Duodenal mucosa (tissue), 2 donors: ENCODE results near the gene CTAG2.
"Not testable (repeated sequence)": the region's sequence is repeated elsewhere in the genome, so short reads cannot be mapped to it uniquely, and the experiment has no call there.

Source experiments
- H3K27ac ChIP-seq: one replicate; pipeline ENCODE4 v1.7.0; 2013; ENCODE audit warnings: low read depth, low read length
- H3K27me3 ChIP-seq, 2 donors: one replicate each; pipeline ENCODE4 v1.7.0; 2013; ENCODE audit warnings: low read length in 2 of 2, control low read depth in 1 of 2; ENCODE audit not compliant: insufficient read depth in 2 of 2, control insufficient read depth in 1 of 2
- H3K36me3 ChIP-seq, 2 donors: one replicate each; pipeline ENCODE4 v1.7.0; 2013; ENCODE audit warnings: low read length in 2 of 2, control low read depth in 1 of 2; ENCODE audit not compliant: insufficient read depth in 2 of 2, control insufficient read depth in 1 of 2
- H3K4me1 ChIP-seq, 2 donors: one replicate each; pipeline ENCODE4 v1.7.0; 2013; ENCODE audit warnings: low read length in 2 of 2, control low read depth in 1 of 2; ENCODE audit not compliant: insufficient read depth in 2 of 2, control insufficient read depth in 1 of 2
- H3K4me3 ChIP-seq, 2 donors: one replicate each; pipeline ENCODE4 v1.7.0; 2013; ENCODE audit warnings: low read length in 2 of 2, low read depth in 1 of 2
- H3K9ac ChIP-seq, 2 donors: one replicate each; pipeline ENCODE4 v1.7.0; 2013; ENCODE audit warnings: low read length in 2 of 2, low read depth in 1 of 2
- H3K9me3 ChIP-seq, 2 donors: one replicate each; pipeline ENCODE4 v1.7.0; 2013; ENCODE audit warnings: low read length in 2 of 2, control low read depth in 1 of 2; ENCODE audit not compliant: control insufficient read depth in 1 of 2

The CTAG2 gene

DNA sequence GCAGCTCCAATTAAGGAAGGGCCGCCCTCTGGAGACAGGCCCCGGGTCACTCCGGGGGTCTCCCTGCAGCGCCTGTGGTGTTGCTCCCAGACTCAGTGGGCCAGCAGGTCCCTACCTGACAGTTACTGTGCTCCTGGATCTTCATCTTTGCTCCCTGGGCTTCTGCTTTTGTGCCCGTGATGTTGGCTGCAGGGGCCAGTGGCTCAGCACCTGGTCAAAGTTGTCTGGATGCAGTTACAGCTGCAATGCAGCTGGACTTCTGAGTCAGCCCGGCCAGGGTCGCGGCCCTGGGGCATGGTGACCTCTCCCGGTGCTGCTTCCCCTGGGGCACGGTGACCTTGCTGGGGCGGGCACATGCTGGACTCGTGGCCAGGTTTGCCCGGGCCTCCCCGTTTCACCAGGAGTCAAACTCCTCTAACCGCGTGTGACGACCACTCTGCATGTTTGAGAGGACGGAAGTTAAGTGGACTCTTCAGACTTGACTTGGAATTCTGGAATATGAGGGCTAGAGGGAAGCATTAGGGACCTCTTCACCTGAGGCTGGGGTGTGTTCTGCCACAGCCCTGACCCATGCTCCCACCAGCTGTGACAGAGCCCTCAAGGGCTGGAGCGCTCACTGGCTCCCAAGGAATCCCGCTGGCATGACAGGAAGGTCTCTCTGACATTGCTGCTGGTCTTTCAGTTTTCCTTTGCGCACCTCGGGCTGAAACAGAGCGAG, 3.7 kb downstream of the CTAG2 start:
- Histone ChIP-seq H3K27me3 (no peaks in the 10 kb centered on the region), H3K4me3 (no peak overlapping the region), H3K27ac (no peak overlapping the region), H3K36me3 (no peaks in the 10 kb centered on the region), H3K4me1 (no peaks in the 10 kb centered on the region), H3K9me3 (no peaks in the 10 kb centered on the region), H3K9ac (no peak overlapping the region)

DNA sequence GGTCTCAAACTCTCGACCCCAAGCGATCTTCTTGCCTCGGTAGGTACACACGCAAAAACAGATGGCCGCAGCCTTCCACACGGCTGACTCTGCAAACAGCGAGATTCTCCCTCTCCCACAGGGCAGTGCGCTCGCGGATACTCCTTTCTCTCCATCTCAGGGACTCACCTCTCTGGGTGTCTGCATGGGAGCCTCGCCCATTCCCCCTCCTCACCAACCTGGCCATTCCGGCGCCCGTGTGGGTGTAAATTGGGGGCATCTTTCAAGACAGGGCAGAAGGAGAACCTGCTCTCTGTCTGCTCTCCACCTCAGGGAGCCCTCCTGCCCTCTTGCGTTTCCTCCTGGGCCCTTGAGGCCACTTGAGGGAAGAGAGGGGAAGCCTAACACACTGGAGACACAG, 4.4 kb downstream of the CTAG2 start:
- Histone ChIP-seq H3K9ac (no peak overlapping the region), H3K9me3 (no peaks in the 10 kb centered on the region), H3K4me1 (no peaks in the 10 kb centered on the region), H3K4me3 (no peak overlapping the region), H3K27me3 (no peaks in the 10 kb centered on the region), H3K27ac (no peak overlapping the region), H3K36me3 (no peaks in the 10 kb centered on the region)

DNA sequence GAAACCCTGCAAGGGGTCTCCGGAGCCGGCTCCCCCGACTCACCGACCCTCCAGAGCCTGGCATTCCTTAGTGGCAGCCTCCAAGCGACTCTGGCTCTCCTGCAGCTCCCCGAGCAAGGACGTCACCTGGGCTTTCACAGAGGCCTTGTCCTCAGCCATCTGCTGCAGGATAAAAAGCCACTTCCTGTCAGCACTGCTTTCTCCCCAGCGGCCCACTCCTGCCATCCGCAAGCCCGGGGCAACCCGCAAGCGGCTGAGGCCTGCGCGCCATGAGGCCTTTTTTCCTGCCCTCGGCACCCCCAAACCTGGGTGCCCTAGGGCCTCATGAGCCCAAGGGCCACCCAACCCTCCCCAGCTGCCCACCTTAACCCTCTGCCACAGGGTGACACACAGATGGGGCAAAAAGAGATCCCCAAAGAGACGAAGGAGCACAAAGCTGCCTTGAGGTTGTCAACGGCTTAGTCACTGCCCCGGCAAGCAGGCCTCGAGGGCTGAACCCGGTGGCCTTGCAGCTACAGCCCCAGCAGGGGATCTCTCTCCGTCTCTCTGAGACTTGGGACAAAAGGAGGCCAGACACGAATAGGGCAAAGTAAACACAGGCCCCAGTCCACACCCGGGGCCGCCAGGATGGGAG, 7.5 kb downstream of the CTAG2 start:
- H3K27ac ChIP-seq, H3K9ac ChIP-seq, H3K4me3 ChIP-seq, H3K36me3 ChIP-seq, H3K9me3 ChIP-seq, H3K27me3 ChIP-seq, H3K4me1 ChIP-seq: not testable (repeated sequence)

DNA sequence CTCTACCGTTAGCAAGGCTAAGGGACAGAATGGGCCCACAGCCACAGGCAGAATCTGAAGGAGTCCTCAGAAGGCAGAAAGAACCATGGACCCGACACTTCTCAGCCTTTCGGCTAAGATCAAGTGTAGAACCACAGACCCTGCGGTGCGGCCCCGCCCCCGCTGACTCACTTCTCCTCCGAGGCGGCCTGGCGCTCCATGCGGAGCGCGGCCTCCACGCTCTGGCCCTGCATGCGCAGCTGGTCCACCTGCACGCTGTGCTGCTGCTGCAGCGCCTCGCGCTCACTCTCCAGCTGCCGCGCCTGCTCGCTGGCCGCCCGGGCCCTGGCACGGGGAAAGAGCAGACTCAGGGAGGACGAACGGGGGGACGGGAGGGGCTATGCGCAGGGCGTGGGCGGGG, 9.7 kb downstream of the CTAG2 start:
- H3K9me3 ChIP-seq, H3K27me3 ChIP-seq, H3K36me3 ChIP-seq, H3K27ac ChIP-seq, H3K4me1 ChIP-seq, H3K4me3 ChIP-seq, H3K9ac ChIP-seq: not testable (repeated sequence)

DNA sequence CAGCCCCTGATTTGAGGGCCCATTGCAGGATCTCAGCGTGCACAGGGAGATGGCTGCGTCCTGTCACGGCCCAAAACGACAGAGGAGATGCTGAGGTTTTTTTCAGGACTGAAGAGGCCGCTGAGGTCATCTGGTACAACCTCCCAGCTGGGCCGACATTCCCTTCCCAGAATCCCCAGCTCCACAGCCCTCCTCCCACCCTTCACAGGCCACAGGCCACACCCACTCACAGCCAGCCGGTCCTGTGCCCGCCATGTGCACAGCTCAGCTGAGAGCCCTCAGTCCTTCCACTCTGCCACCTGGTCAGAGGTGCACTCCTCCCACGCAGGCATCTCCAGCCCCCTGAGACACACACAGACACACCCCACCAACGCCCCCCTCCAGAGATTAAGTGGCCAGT, 11.6 kb downstream of the CTAG2 start:
- not testable (repeated sequence) for H3K4me1 ChIP-seq, H3K4me3 ChIP-seq, H3K36me3 ChIP-seq, H3K9me3 ChIP-seq, H3K27ac ChIP-seq, H3K9ac ChIP-seq, H3K27me3 ChIP-seq

DNA sequence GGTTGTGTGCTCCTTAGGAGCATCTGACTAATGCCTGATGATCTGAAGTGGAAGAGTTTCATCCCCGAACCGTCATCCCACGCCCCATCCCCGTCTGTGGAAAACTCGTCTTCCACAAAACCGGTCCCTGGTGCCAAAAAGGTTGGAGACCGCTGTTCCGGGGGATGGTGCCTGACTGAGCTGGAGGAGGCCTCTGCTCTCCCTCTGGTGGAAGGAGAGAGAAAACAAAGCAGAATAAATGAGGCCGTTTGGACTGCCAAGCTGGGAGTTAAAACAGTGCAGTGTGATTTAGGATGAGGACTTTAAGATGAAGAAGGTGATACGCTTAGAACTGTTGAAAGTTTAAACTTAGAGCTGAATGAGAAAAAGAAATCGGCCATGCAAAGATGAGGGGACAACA, 19.7 kb downstream of the CTAG2 start:
- H3K27me3 ChIP-seq, H3K4me1 ChIP-seq, H3K4me3 ChIP-seq, H3K36me3 ChIP-seq, H3K27ac ChIP-seq, H3K9me3 ChIP-seq, H3K9ac ChIP-seq: not testable (repeated sequence)

DNA sequence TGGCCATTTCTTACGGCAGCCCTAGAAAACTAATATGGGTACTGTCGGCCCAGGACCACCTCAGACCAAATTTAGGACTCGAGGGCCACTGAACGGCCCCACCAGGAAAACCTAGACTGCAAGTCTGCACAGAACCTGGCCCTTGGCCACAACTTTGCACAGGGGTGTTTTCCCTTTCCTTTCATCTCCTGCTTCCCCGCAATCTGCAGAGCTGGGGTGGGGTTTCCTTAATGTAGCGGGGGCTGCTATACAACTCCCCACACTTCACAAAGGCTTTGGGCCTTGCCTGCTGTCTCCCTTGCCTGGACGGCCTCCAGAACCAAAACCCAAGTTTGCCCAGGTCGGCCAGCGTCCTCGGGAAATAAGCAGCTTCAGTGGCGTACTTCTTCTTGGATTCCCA, 22.4 kb downstream of the CTAG2 start:
- H3K27me3 ChIP-seq, H3K9me3 ChIP-seq, H3K4me1 ChIP-seq, H3K36me3 ChIP-seq, H3K27ac ChIP-seq, H3K9ac ChIP-seq, H3K4me3 ChIP-seq: not testable (repeated sequence)

DNA sequence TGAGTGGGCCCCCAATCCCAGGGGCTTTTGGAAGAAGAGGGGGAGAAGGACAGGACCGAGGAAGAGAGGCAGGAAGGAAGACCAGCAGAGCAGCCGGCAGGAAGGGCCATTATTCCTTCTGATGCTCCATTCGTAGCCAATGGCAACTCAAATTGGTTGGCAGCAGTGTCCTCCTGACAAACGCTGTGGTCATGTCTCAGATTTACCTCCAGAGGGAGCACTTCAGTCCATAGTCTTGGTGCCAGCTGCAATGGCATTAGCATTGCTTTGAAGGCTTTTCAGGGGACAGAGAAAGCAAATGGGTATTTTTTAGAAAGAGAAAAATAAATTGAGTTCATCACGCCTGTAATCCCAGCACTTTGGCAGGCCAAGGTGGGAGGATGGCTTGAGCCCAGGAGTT, 24.4 kb downstream of the CTAG2 start:
- H3K36me3 ChIP-seq, H3K9me3 ChIP-seq, H3K9ac ChIP-seq, H3K4me1 ChIP-seq, H3K27ac ChIP-seq, H3K27me3 ChIP-seq, H3K4me3 ChIP-seq: not testable (repeated sequence)

DNA sequence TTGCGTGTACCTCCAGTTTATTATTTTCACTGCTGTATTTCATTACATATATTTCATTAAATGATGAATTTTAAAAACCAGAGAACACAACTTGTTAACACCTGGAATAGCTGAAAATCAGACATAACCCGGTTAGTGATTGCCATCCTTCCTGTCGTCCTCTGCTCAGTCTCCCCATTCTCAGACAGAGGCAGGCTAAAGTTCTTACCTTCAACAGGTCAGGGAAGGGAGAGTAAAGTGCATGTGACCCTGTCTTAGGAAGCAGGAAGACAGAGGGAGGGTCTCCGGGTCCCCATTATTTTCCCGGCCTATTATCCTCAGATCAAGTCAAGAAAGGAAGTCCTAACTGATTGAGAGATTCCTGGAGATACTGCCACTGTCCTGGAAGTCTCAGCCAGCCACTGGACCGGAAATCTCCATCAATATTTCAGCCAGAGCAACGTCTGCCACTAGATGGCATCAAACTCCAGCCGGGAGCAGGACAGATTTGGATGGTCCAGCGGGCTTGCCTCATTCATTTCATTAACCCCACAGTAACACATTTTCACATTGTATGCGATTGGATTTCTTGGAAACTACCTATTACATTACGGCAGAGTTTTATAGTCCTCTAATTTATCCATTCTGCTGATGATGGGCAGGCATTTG, 32.5 kb downstream of the CTAG2 start:
- not testable (repeated sequence) for H3K4me3 ChIP-seq, H3K27ac ChIP-seq, H3K27me3 ChIP-seq, H3K9ac ChIP-seq, H3K36me3 ChIP-seq, H3K9me3 ChIP-seq, H3K4me1 ChIP-seq

DNA sequence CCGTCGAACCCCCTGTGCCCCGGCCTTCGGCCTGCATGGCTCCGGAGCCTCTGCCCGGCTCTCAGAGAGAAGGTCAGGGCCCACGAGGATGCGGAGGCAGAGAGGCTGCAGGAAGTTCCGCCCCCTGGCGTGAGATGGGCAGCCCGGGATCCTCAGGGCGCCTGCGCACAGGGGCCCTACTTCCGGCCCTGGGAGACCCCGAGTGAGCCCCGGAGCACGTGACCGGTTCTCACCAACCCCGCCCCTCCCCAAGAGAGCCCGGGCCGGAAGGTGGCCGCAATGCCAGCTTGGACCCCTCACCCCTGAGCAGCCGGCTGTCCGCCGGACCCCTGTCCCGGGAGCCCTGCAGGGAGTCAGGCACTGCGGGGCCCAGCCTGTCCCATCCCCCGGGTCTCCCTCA, 34.2 kb downstream of the CTAG2 start, which contains the start of gene CTAG1B:
Gene CTAG1B, minus strand, starts transcription at position 101 of the 400 bp plus-strand sequence. Its CDS starts 64 bp downstream, at position 37.
- not testable (repeated sequence) for H3K27me3 ChIP-seq

More for the DNA sequence above, 34.2 kb downstream of the CTAG2 start, which contains the start of gene CTAG1B:
- H3K9me3 ChIP-seq, H3K27ac ChIP-seq, H3K4me3 ChIP-seq, H3K36me3 ChIP-seq, H3K4me1 ChIP-seq, H3K9ac ChIP-seq: not testable (repeated sequence)
